Bronchial epithelial cell (primary cell): ENCODE measurements around the gene ZNF831. TPM values are rescaled to one million over a fixed set of nuclear protein-coding genes. Genes with fewer than 3 reads are reported as not detected.

Experiments used
- DNase-seq: peaks from one replicate; pipeline ENCODE4 v3.0.0-alpha.2; 2010; ENCODE audit warnings: low read depth
- FAIRE-seq: peaks from 2 replicates; lab custom pipeline; 2011; peaks lifted over from hg19 to GRCh38; lab: Jason Lieb, UNC
- H3K27me3 ChIP-seq: 2 replicates; pipeline ENCODE4 v1.5.1; 2011; ENCODE audit warnings: low read length; ENCODE audit not compliant: control insufficient read depth, insufficient read depth
- H3K36me3 ChIP-seq: 2 replicates; pipeline ENCODE4 v1.5.1; 2011; ENCODE audit warnings: low read length; ENCODE audit not compliant: control insufficient read depth, insufficient read depth
- H3K4me3 ChIP-seq: 2 replicates; pipeline ENCODE4 v1.5.1; 2011; ENCODE audit warnings: mild to moderate bottlenecking, low read depth, low read length, control low read depth
- CTCF ChIP-seq: IDR thresholded peaks from 2 replicates; pipeline ENCODE4 v1.5.1; 2011; ENCODE audit warnings: mild to moderate bottlenecking, moderate library complexity, low read length, control low read depth, inconsistent platforms; ENCODE audit not compliant: insufficient read depth, severe bottlenecking
- total RNA-seq: library from RNA; depleted of rRNA; stranded (reverse); fragments of >200 nt; gene quantifications from 2 replicates; pipeline ENCODE4 v1.2.1, GENCODE V29; 2014

The ZNF831 gene
- total RNA-seq, 1 donor from 2014 or later = not detected

- DNase-seq (no peak), FAIRE-seq (no peak)
- TF ChIP-seq CTCF = no peak
- Histone ChIP-seq H3K27me3 (no peaks in the 10 kb centered on the region), H3K4me3 (no peak overlapping the region), H3K36me3 (no peaks in the 10 kb centered on the region)
Measured at GRCh38 chr20:59231124-59231804, 67.6 kb downstream of the ZNF831 start.

- no peaks in the 10 kb centered on the region for H3K36me3 ChIP-seq
- no peak overlapping the region for H3K4me3 ChIP-seq
- TF ChIP-seq CTCF = no peak
- FAIRE-seq (no peak), DNase-seq (no peak)
- no peaks in the 10 kb centered on the region for H3K27me3 ChIP-seq
Measured at GRCh38 chr20:59232618-59233017, 69.0 kb downstream of the ZNF831 start.

GRCh38 chr20:59235226-59235625 is 71.6 kb downstream of the ZNF831 start:
- Histone ChIP-seq H3K36me3 (no peaks in the 10 kb centered on the region), H3K4me3 (no peak overlapping the region), H3K27me3 (no peaks in the 10 kb centered on the region)
- FAIRE-seq (no peak), DNase-seq (no peak)
- TF ChIP-seq CTCF = no peak

GRCh38 chr20:59240006-59240405 is 76.4 kb downstream of the ZNF831 start:
- Histone ChIP-seq H3K36me3 (no peaks in the 10 kb centered on the region), H3K4me3 (no peak overlapping the region), H3K27me3 (no peaks in the 10 kb centered on the region)
- no peak for TF ChIP-seq CTCF
- no peak for FAIRE-seq
- no peak for DNase-seq

- no peak for FAIRE-seq
- no peaks in the 10 kb centered on the region for H3K27me3 ChIP-seq
Measured at GRCh38 chr20:59242714-59243626, 79.3 kb downstream of the ZNF831 start.

More at GRCh38 chr20:59242714-59243626, 79.3 kb downstream of the ZNF831 start:
- no peak for TF ChIP-seq CTCF
- H3K36me3 ChIP-seq = no peaks in the 10 kb centered on the region
- DNase-seq = no peak
- H3K4me3 ChIP-seq = no peak overlapping the region
